B cell (primary cell): ENCODE data around the gene IQCK. TPM values are rescaled to one million over a fixed set of nuclear protein-coding genes. Genes with fewer than 3 reads are reported as not detected.

Experiments used
- ATAC-seq: fragments of 200-7000 bp; cut with Tn5 transposase; one replicate; pipeline ENCODE4 v1.10.0; 2021; ENCODE audit warnings: low read depth, mild to moderate bottlenecking, moderate number of reproducible peaks, moderate library complexity
- CTCF ChIA-PET: fragments of 350-600 bp; sonication (Branson Sonifier 250); formaldehyde crosslinking; loops from one replicate; lab custom pipeline; 2021; ENCODE audit warnings: antibody characterized with exemption, inconsistent platforms; lab: Charles Lee
- POLR2A ChIA-PET: fragments of 350-600 bp; sonication (Branson Sonifier 250); formaldehyde crosslinking; loops from one replicate; lab custom pipeline; 2021; ENCODE audit warnings: antibody characterized with exemption; lab: Charles Lee
- DNase-seq: peaks from one replicate; pipeline ENCODE4 v3.0.0; 2013
- H2AFZ ChIP-seq: 2 replicates; pipeline ENCODE4 v1.6.1; 2012; ENCODE audit warnings: mild to moderate bottlenecking, low read depth, low read length; ENCODE audit not compliant: insufficient read depth, poor library complexity, severe bottlenecking
- H3K27ac ChIP-seq, 2 donors: 1 replicate in 1 of 2; 2 replicates in 1 of 2; pipeline ENCODE4 v1.5.1; 2012 to 2013; ENCODE audit warnings: low read length in 2 of 2, mild to moderate bottlenecking in 2 of 2, moderate library complexity in 1 of 2
- H3K27me3 ChIP-seq, 4 experiments: fragments of 200-600 bp in 1 of 4; sonication (generic) in 1 of 4; replicated peaks in 1 of 4; 1 replicate in 2 of 4; 2 replicates in 2 of 4; pipeline versions ENCODE4 v1.6.1 to v1.7.0; 2013 to 2016; ENCODE audit warnings: low read length in 3 of 4, mild to moderate bottlenecking in 2 of 4, mixed read lengths in 1 of 4, moderate library complexity in 1 of 4; ENCODE audit not compliant: insufficient read depth in 4 of 4, control insufficient read depth in 3 of 4; ENCODE audit errors: control extremely low read depth in 1 of 4
- H3K36me3 ChIP-seq, 2 experiments: replicated peaks in 1 of 2; 1 replicate in 1 of 2; 2 replicates in 1 of 2; pipeline versions ENCODE4 v1.6.1 to v1.7.1; 2013; ENCODE audit warnings: low read length in 1 of 2; ENCODE audit not compliant: insufficient read depth in 2 of 2, control insufficient read depth in 1 of 2; ENCODE audit errors: control extremely low read depth in 1 of 2, extremely low read depth in 1 of 2
- H3K4me1 ChIP-seq, 2 donors: fragments of 200-600 bp in 1 of 2; sonication (generic) in 1 of 2; 1 replicate in 1 of 2; 2 replicates in 1 of 2; pipeline versions ENCODE4 v1.5.1 to v1.6.1; 2013 to 2017; ENCODE audit warnings: low read length in 2 of 2; ENCODE audit not compliant: control insufficient read depth in 2 of 2, insufficient read depth in 2 of 2
- H3K4me2 ChIP-seq: replicated peaks from 2 replicates; pipeline ENCODE3; 2012; ENCODE audit warnings: mild to moderate bottlenecking, low read depth, low read length; ENCODE audit not compliant: poor library complexity, severe bottlenecking
- H3K4me3 ChIP-seq, 5 experiments: fragments of 200-600 bp in 1 of 5; sonication (generic) in 1 of 5; 1 replicate in 3 of 5; 2 replicates in 2 of 5; pipeline versions ENCODE4 v1.5.1 to v1.7.0; 2011 to 2016; ENCODE audit warnings: low read length in 4 of 5, mild to moderate bottlenecking in 4 of 5, low read depth in 2 of 5, control low read depth in 1 of 5, moderate library complexity in 1 of 5; ENCODE audit not compliant: insufficient read depth in 1 of 5; ENCODE audit errors: control extremely low read depth in 1 of 5, extremely low read depth in 1 of 5
- H3K79me2 ChIP-seq: fragments of 200-600 bp; sonication (generic); one replicate; pipeline ENCODE4 v1.6.0; 2016; ENCODE audit warnings: low read length; ENCODE audit not compliant: control insufficient read depth, insufficient read depth
- H3K9ac ChIP-seq: fragments of 200-600 bp; sonication (generic); 2 replicates; pipeline ENCODE4 v1.6.1; 2017; ENCODE audit warnings: mild to moderate bottlenecking, low read length, moderate library complexity
- H3K9me3 ChIP-seq, 3 donors: one replicate each; pipeline versions ENCODE4 v1.6.1 to v1.7.1; 2013; ENCODE audit warnings: low read length in 2 of 3; ENCODE audit not compliant: control insufficient read depth in 2 of 3, insufficient read depth in 1 of 3; ENCODE audit errors: control extremely low read depth in 1 of 3
- H4K20me1 ChIP-seq: 2 replicates; pipeline ENCODE4 v1.6.0; 2012; ENCODE audit warnings: mild to moderate bottlenecking, low read length; ENCODE audit not compliant: insufficient read depth, control insufficient read depth, poor library complexity, severe bottlenecking
- H3K27ac Mint-ChIP-seq: one replicate; pipeline ENCODE4 v1.8.0; 2021; ENCODE audit warnings: mixed read lengths
- H3K27me3 Mint-ChIP-seq: one replicate; pipeline ENCODE4 v1.8.0; 2021; ENCODE audit warnings: mixed read lengths
- H3K4me1 Mint-ChIP-seq: one replicate; pipeline ENCODE4 v1.8.0; 2021; ENCODE audit warnings: mixed read lengths
- H3K4me3 Mint-ChIP-seq: one replicate; pipeline ENCODE4 v1.8.0; 2021; ENCODE audit warnings: mixed read lengths
- H3K9me3 Mint-ChIP-seq: one replicate; pipeline ENCODE4 v1.8.0; 2022; ENCODE audit warnings: mixed read lengths; ENCODE audit not compliant: insufficient read depth
- EZH2 ChIP-seq: IDR thresholded peaks from 2 replicates; pipeline ENCODE4 v1.6.1; 2012; ENCODE audit warnings: borderline replicate concordance, low read depth, mild to moderate bottlenecking, moderate library complexity, low read length; ENCODE audit not compliant: insufficient read depth, poor library complexity, severe bottlenecking
- WGBS: methylation state at CpG from one replicate; pipeline ENCODE4 v1.1.5; 2013; ENCODE audit warnings: missing lambda C conversion rate; ENCODE audit not compliant: insufficient coverage; 5-methylcytosine and 5-hydroxymethylcytosine counted together
- intact Hi-C: fragments of 100-400 bp; cut with micrococcal nuclease; formaldehyde crosslinking; loops from one replicate; pipeline ENCODE4 v1.10.0; 2022
- polyA plus RNA-seq: library from polyadenylated mRNA; depleted of rRNA; stranded (reverse); fragments of >200 nt; gene quantifications from 2 replicates; pipeline ENCODE4 v1.2.3, GENCODE V29; 2012
- total RNA-seq, 2 donors: library from RNA; stranded (reverse); fragments of 120-200 nt in 1 of 2; gene quantifications; 1 replicate in 1 of 2; 2 replicates in 1 of 2; pipeline versions ENCODE4 v1.2.3 to v1.2.4, GENCODE V29; 2013 to 2022
- TF ChIP-seq, protein P1 (sequence below): fragments of 200-600 bp; IDR thresholded peaks from one replicate; pipeline ENCODE4 v1.8.0; 2022; ENCODE audit warnings: antibody characterized with exemption, mild to moderate bottlenecking

IQCK gene
- total and polyA plus RNA-seq, 2 donors (not counting 1 experiment from before 2014, with no cell fraction given) = 1.00 to 3.0 TPM

DNA sequence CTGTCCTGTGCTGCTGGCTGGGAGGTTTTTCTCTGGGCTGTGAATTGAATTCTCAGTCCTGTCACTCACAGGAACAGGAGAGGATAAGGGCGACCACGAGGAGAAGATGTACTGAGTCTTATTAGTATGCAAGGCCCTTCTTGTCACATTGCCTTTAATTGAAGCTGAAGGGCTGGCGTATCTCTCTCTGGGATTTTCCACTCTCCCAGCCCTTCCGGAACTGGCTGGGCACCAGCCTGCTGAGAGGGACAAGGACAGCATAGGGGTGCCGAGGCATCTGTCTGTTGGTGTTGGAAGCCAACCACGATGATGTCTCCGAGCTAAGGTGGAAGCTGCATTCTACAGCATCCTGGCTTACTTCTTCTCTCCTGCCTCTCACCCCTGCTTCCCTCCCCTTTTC, 133.4 kb downstream of the IQCK start:
- no peaks in the 10 kb centered on the region for H3K27me3 ChIP-seq
- no peaks in the 10 kb centered on the region for H3K9me3 Mint-ChIP-seq
- peaks cover 13% of the 10 kb centered on the region for H3K27me3 Mint-ChIP-seq
- no peak overlapping the region for H3K4me3 Mint-ChIP-seq
- ChIA-PET CTCF (no interaction called here), POLR2A (no interaction called here)
- ATAC-seq (no peak), DNase-seq (no peak)
- H3K4me1 ChIP-seq = no peaks in the 10 kb centered on the region
- H2AFZ ChIP-seq = no peak overlapping the region
- H3K9me3 ChIP-seq = no peaks in the 10 kb centered on the region
- WGBS = 89% methylated on average over 6 of the region's 7 CpGs
- no peaks in the 10 kb centered on the region for H3K4me1 Mint-ChIP-seq
- H3K4me3 ChIP-seq = no peak overlapping the region
- H3K4me2 ChIP-seq = no peak overlapping the region
- H3K27ac Mint-ChIP-seq = no peak overlapping the region
- no peaks in the 10 kb centered on the region for H3K36me3 ChIP-seq
- intact Hi-C loops = no loop called here
- H3K27ac ChIP-seq = no peak overlapping the region
- H3K9ac ChIP-seq = no peak overlapping the region
- no peaks in the 10 kb centered on the region for H4K20me1 ChIP-seq
- no peaks in the 10 kb centered on the region for H3K79me2 ChIP-seq
- TF ChIP-seq EZH2 = no peak
- TF ChIP-seq, protein P1, sequence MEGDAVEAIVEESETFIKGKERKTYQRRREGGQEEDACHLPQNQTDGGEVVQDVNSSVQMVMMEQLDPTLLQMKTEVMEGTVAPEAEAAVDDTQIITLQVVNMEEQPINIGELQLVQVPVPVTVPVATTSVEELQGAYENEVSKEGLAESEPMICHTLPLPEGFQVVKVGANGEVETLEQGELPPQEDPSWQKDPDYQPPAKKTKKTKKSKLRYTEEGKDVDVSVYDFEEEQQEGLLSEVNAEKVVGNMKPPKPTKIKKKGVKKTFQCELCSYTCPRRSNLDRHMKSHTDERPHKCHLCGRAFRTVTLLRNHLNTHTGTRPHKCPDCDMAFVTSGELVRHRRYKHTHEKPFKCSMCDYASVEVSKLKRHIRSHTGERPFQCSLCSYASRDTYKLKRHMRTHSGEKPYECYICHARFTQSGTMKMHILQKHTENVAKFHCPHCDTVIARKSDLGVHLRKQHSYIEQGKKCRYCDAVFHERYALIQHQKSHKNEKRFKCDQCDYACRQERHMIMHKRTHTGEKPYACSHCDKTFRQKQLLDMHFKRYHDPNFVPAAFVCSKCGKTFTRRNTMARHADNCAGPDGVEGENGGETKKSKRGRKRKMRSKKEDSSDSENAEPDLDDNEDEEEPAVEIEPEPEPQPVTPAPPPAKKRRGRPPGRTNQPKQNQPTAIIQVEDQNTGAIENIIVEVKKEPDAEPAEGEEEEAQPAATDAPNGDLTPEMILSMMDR = no peak

DNA sequence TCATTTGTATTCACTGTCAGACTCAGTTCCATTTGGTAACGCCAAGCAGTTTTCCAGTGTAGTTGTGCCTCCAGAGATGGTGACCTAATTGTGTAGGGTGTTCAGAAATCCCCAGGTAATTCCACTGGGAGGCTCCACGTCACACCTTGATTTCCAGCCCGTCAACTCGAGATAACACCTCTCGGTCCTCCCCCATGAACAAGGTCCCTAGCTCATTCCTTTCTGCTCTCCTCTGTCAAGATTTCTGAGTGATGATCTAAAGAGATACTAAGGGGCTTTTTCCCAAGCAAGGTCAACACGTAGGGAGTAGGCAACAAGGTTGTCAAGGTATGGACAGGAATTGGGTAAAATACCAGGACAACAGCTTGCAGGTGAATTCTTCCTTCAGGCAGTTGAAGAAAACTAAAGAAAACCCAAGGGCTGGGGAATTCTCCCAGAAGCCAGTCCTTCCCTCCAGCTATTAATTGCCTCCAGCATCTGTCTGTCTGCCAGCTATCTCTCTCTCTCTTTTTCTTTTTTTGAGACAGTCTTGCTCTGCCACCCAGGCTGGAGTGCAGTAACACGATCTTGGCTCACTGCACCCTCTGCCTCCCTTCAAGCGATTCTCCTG, 135.2 kb downstream of the IQCK start:
- Histone ChIP-seq H3K9me3 (no peaks in the 10 kb centered on the region), H3K27ac (no peak overlapping the region), H3K27me3 (no peaks in the 10 kb centered on the region), H2AFZ (no peak overlapping the region), H3K36me3 (no peaks in the 10 kb centered on the region), H4K20me1 (no peaks in the 10 kb centered on the region), H3K4me3 (no peak overlapping the region), H3K79me2 (no peaks in the 10 kb centered on the region), H3K4me2 (no peak overlapping the region), H3K9ac (no peak overlapping the region), H3K4me1 (no peaks in the 10 kb centered on the region)
- WGBS = 79% methylated on average over 8 of the region's 8 CpGs
- ChIA-PET POLR2A (no interaction called here), CTCF (interaction anchor here (0.6 kb wide), 1 partner anchor 269 kb away, joined by 4 read pairs; no protein-coding TSS in a partner anchor)
- DNase-seq (no peak), ATAC-seq (no peak)
- no peaks in the 10 kb centered on the region for H3K9me3 Mint-ChIP-seq
- H3K27ac Mint-ChIP-seq = no peak overlapping the region
- TF ChIP-seq, protein P1 = no peak
- no peak for TF ChIP-seq EZH2
- intact Hi-C loops = no loop called here
- H3K4me1 Mint-ChIP-seq = no peaks in the 10 kb centered on the region
- peaks cover 12% of the 10 kb centered on the region for H3K27me3 Mint-ChIP-seq
- H3K4me3 Mint-ChIP-seq = no peak overlapping the region
